Hepatocyte (in vitro differentiated cells): ENCODE data around the gene SLC47A2. TPM values are rescaled to one million over a fixed set of nuclear protein-coding genes. Genes with fewer than 3 reads are reported as not detected.

Source experiments
- DNase-seq: peaks from one replicate; pipeline ENCODE4 v3.0.0-alpha.2; 2016; ENCODE audit warnings: low spot score
- H2AFZ ChIP-seq: fragments of 200-600 bp; sonication (generic); 2 replicates; pipeline ENCODE4 v1.6.0; 2016; ENCODE audit warnings: antibody characterized with exemption, mild to moderate bottlenecking
- H3K27ac ChIP-seq: fragments of 200-600 bp; sonication (generic); 2 replicates; pipeline ENCODE4 v1.5.1; 2016; ENCODE audit warnings: mild to moderate bottlenecking
- H3K27me3 ChIP-seq: fragments of 200-600 bp; sonication (generic); 2 replicates; pipeline ENCODE4 v1.6.1; 2016
- H3K36me3 ChIP-seq: fragments of 200-600 bp; sonication (generic); replicated peaks from 2 replicates; pipeline ENCODE4 v1.5.1; 2016; ENCODE audit warnings: low read depth; ENCODE audit not compliant: insufficient read depth
- H3K4me1 ChIP-seq: fragments of 200-600 bp; sonication (generic); 2 replicates; pipeline ENCODE4 v1.5.1; 2016; ENCODE audit warnings: mild to moderate bottlenecking, moderate library complexity; ENCODE audit not compliant: insufficient read depth
- H3K4me2 ChIP-seq: fragments of 200-600 bp; sonication (generic); 2 replicates; pipeline ENCODE4 v1.6.0; 2016
- H3K4me3 ChIP-seq: fragments of 200-600 bp; sonication (generic); 2 replicates; pipeline ENCODE4 v1.5.1; 2016; ENCODE audit warnings: mild to moderate bottlenecking
- H3K79me2 ChIP-seq: fragments of 200-600 bp; sonication (generic); 2 replicates; pipeline ENCODE4 v1.6.0; 2017; ENCODE audit warnings: mild to moderate bottlenecking
- H3K9me2 ChIP-seq: fragments of 200-600 bp; sonication (generic); replicated peaks from 2 replicates; pipeline ENCODE4 v1.6.0; 2017; ENCODE audit warnings: mild to moderate bottlenecking; ENCODE audit not compliant: insufficient read depth
- H3K9me3 ChIP-seq: fragments of 200-600 bp; sonication (generic); 2 replicates; pipeline ENCODE4 v1.5.1; 2016; ENCODE audit warnings: low read depth, mild to moderate bottlenecking
- H4K20me1 ChIP-seq: fragments of 200-600 bp; sonication (generic); 2 replicates; pipeline ENCODE4 v1.6.0; 2016; ENCODE audit warnings: mild to moderate bottlenecking; ENCODE audit not compliant: insufficient read depth, poor library complexity, severe bottlenecking
- EZH2 ChIP-seq: fragments of 200-600 bp; sonication (generic); IDR thresholded peaks from 2 replicates; pipeline ENCODE4 v1.6.1; 2016; ENCODE audit warnings: antibody characterized with exemption, mild to moderate bottlenecking, borderline replicate concordance
- EZH2phosphoT487 ChIP-seq: fragments of 200-600 bp; sonication (generic); IDR thresholded peaks from one replicate; pipeline ENCODE4 v1.6.1; 2018; ENCODE audit warnings: antibody characterized with exemption, mild to moderate bottlenecking, low read depth, moderate library complexity; ENCODE audit not compliant: unreplicated experiment, severe bottlenecking
- WGBS: methylation state at CpG from one replicate; pipeline ENCODE4 v1.1.6; 2016; ENCODE audit warnings: low lambda C conversion rate; ENCODE audit errors: missing lambda C conversion rate; 5-methylcytosine and 5-hydroxymethylcytosine counted together
- polyA plus RNA-seq: library from polyadenylated mRNA; unstranded; fragments of >200 nt; fragmentation: Nextera tagmentation; extraction: Ambion mirVana; gene quantifications from 2 replicates; pipeline ENCODE4 v1.2.1, GENCODE V29; 2016
- total RNA-seq: library from RNA; depleted of rRNA; stranded (reverse); fragments of >200 nt; gene quantifications from 2 replicates; pipeline ENCODE4 v1.2.3, GENCODE V29; 2014
- TF ChIP-seq, protein P1 (sequence below): fragments of 200-600 bp; sonication (generic); IDR thresholded peaks from 2 replicates; pipeline ENCODE4 v1.5.1; 2016; ENCODE audit warnings: antibody characterized with exemption, mild to moderate bottlenecking; ENCODE audit not compliant: poor library complexity

Gene SLC47A2
- total and polyA plus RNA-seq, 2 experiments from 2014 or later, result 0.07 TPM; not detected in 1

DNA sequence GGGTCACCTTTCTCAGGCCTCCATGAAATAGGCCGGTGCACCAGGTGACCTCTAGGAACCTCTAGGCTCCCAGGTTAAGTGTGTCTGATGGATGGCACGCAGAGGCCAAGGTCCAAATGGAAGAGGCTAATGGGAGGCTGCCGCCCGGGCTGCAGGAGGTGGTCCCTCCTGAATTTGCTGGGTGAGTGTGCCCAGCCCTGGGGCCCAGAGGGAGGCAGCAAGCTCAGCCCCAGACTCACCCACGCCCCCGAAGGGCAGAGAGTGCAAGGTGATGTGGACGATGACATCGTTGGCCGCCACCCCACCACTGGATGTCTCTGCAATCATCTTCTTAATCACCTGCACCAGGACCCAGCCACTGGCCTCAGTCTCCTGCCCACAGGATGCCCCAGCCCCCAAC is 22.4 kb upstream of the SLC47A2 start:
- H3K4me3 ChIP-seq, result no peak overlapping the region
- peaks cover 8% of the 10 kb centered on the region for H3K4me1 ChIP-seq
- WGBS, result 95% methylated on average over 9 of the region's 9 CpGs
- H4K20me1 ChIP-seq, result no peaks in the 10 kb centered on the region
- H3K4me2 ChIP-seq, result no peak overlapping the region
- H3K79me2 ChIP-seq, result no peaks in the 10 kb centered on the region
- H3K9me3 ChIP-seq, result no peaks in the 10 kb centered on the region
- H3K27ac ChIP-seq, result no peak overlapping the region
- TF ChIP-seq EZH2phosphoT487 (no peak), EZH2 (no peak)
- TF ChIP-seq, protein P1, sequence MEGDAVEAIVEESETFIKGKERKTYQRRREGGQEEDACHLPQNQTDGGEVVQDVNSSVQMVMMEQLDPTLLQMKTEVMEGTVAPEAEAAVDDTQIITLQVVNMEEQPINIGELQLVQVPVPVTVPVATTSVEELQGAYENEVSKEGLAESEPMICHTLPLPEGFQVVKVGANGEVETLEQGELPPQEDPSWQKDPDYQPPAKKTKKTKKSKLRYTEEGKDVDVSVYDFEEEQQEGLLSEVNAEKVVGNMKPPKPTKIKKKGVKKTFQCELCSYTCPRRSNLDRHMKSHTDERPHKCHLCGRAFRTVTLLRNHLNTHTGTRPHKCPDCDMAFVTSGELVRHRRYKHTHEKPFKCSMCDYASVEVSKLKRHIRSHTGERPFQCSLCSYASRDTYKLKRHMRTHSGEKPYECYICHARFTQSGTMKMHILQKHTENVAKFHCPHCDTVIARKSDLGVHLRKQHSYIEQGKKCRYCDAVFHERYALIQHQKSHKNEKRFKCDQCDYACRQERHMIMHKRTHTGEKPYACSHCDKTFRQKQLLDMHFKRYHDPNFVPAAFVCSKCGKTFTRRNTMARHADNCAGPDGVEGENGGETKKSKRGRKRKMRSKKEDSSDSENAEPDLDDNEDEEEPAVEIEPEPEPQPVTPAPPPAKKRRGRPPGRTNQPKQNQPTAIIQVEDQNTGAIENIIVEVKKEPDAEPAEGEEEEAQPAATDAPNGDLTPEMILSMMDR, result no peak
- H2AFZ ChIP-seq, result no peak overlapping the region
- H3K36me3 ChIP-seq, result no peaks in the 10 kb centered on the region
- H3K27me3 ChIP-seq, result no peaks in the 10 kb centered on the region
- no peaks in the 10 kb centered on the region for H3K9me2 ChIP-seq
- no peak for DNase-seq

DNA sequence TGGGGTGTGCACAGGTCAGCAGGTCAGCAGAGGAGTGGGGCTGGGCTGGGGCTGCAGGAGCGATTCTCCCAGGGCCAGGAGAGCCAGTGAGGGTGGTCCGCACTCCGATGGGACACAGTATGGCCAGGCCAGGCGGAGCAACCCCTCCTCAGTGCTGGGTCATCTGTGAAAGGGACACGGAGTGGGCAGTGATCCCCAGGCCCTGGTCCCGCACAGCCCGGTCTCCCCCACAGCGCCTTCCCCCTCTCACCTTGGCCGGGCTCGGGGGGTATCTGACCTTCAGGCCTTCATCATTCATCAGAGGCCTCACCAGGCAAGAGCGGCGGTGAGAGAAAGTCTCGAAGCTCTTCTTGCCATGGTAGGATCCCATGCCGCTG is 21.7 kb upstream of the SLC47A2 start:
- Histone ChIP-seq H2AFZ (no peak overlapping the region), H3K79me2 (no peaks in the 10 kb centered on the region), H4K20me1 (no peaks in the 10 kb centered on the region), H3K27me3 (no peaks in the 10 kb centered on the region), H3K27ac (no peak overlapping the region), H3K9me3 (no peaks in the 10 kb centered on the region), H3K36me3 (no peaks in the 10 kb centered on the region), H3K4me2 (no peak overlapping the region), H3K9me2 (no peaks in the 10 kb centered on the region), H3K4me3 (no peak overlapping the region), H3K4me1 (peaks cover 10% of the 10 kb centered on the region)
- DNase-seq, result no peak
- no peak for TF ChIP-seq EZH2
- TF ChIP-seq EZH2phosphoT487, result no peak
- TF ChIP-seq, protein P1, result no peak
- WGBS, result 95% methylated on average over 14 of the region's 14 CpGs

DNA sequence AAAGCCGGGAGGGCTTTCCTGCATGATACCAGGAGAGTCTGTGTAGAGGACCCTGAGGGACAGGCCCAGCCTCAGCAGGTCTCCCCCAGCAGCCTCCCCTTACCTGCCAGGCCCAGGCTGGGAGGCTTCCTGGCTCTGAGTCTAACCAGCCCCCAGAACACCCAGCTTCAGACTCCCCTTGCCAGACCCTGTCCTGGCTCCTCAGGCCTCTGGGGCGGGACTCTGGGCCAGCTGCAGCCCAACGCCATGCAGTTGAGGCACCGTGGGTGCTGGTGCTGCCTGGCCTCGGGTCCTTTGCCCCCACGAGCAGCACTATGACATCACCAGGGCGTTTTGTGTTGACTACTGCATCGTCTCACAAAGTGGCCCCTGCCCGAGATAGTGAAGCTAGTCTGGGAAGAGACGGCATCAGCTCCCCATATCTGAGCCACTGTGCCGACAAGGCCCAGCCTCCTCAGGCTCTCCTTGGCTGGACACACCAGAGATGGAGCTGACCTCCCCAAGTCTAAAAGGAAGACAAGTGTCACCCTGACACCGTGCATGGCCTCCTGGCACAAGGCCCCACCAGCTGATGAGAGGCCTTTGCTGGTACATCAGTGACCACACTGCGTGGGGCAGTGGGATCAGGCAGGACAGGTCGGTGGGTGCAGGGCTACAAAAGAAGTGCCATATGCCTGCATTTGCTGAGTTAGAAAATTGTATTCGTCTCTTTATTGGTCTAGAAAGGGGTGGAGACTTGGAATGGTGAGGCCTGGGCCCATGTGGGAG is 21.1 kb upstream of the SLC47A2 start:
- no peak overlapping the region for H3K4me2 ChIP-seq
- no peak overlapping the region for H3K27ac ChIP-seq
- no peak overlapping the region for H2AFZ ChIP-seq
- no peaks in the 10 kb centered on the region for H3K9me2 ChIP-seq
- H3K9me3 ChIP-seq, result no peaks in the 10 kb centered on the region
- TF ChIP-seq EZH2 (no peak), EZH2phosphoT487 (no peak)
- TF ChIP-seq, protein P1, result no peak
- no peak overlapping the region for H3K4me3 ChIP-seq
- no peaks in the 10 kb centered on the region for H3K27me3 ChIP-seq
- peaks cover 10% of the 10 kb centered on the region for H3K4me1 ChIP-seq
- no peaks in the 10 kb centered on the region for H4K20me1 ChIP-seq
- WGBS, result 86% methylated on average over 15 of the region's 15 CpGs
- no peak for DNase-seq
- H3K79me2 ChIP-seq, result no peaks in the 10 kb centered on the region
- H3K36me3 ChIP-seq, result no peaks in the 10 kb centered on the region
